NCI-H2029 treated with DMSO at 0.1 percent for 48 hours (cell line): ENCODE data around the gene C7orf25.
"Not testable (repeated sequence)": the region's sequence is repeated elsewhere in the genome, so short reads cannot be mapped to it uniquely, and the experiment has no call there.

Experiments used
- DNase-seq: peaks from one replicate; lab custom pipeline; 2025; lab: John Stamatoyannopoulos, UW

The C7orf25 gene

DNA sequence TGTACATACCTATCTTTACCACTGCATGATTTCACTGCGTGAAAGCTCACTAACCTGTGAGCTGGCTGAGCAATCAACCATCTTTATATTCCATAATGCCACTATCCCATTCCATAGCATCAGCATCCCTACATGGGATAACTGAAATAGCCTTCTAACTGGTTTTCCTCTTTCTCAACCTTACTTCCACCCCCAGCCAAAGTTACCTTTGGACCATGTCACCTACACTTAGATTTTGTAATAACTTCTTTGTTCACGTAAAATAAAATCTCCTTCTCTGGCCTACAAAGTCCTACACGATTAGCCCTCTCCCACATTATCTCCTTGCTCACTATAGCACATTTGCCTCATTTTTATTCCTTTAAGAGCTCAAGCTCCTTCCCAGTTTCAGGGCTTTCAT is 17.6 kb upstream of the C7orf25 start:
- no peak for DNase-seq

DNA sequence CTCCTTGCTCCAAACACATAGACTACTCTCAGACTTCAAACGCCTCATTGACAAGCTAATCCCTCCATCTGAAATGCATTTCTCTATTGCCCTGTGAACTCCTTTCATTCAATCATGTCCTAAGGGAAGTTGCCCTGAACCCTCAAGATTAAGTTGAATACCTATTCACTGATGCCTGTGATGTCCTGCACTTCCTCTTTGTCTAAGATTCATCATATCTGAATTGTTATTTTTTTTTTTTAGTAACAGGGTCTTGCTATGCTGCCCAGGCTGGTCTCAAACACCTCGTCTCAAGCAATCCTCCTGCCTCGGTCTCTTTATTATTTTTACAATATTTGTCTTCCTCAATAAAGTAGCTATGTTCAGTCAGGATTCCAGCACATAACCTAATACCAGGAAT is 16.9 kb upstream of the C7orf25 start:
- DNase-seq = no peak

DNA sequence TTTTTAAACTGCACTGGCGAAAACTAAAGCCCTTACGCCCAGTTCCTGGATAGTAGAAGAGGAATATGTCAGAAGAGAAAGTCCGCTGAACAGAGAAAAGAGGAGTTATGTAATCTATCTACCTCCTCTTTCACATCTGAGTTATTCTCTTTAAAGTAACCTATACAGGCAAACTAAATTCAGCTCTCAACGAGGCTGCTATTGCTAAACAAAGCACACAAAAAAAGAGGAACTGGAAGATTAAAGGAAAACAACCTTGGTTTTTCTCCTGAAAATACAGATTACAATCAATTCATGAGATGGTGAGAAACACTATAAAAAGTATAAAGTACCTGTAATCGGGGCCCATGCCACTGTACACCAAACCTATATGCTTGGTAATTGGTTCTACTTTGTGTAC is 14.3 kb upstream of the C7orf25 start:
- no peak for DNase-seq

DNA sequence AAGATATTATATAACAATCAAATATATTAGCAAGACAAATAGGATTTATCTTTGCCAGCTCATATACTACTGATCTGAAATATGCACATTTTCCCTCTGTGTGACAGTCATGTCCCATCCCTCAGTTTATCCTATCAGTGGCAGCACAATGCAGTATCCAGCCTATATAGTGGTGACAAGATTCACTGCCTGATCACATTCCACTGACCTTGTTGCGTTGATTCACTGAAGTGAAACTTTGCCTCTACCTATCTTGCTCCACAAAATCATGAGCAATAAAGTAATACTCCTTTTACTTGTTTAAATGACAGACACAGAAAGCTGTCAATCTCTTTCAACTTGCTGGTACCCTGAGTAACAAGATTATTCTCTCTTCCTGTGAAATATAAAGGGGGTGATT is 13.8 kb upstream of the C7orf25 start:
- DNase-seq = no peak

DNA sequence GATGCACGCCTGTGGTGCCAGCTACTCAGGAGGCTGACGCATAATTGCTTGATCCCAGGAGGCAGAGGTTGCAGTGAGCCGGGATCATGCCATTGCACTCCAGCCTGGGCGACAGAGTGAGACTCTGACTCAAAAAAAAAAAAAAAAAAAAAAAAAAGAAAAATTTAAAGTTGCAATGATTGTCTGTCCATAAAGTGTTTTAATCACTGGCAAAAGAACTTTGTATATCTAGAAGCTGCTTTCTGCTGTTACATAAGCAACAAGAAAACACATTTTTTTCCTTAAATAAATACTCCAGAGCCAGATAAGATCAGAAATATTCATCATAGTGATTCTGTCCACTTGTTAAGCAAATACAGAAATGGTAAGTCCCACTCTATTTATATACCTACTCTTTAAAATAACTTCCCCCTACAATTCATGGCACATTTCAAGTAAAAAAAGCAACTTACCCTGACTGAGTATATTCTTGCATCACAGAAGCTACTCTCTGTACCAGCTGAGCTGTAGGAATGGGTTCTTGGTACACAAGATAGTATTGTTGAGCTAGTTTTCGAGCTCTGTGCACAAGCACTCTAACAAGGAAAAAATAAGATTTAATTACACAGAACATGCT is 12.5 kb upstream of the C7orf25 start:
- no peak for DNase-seq

DNA sequence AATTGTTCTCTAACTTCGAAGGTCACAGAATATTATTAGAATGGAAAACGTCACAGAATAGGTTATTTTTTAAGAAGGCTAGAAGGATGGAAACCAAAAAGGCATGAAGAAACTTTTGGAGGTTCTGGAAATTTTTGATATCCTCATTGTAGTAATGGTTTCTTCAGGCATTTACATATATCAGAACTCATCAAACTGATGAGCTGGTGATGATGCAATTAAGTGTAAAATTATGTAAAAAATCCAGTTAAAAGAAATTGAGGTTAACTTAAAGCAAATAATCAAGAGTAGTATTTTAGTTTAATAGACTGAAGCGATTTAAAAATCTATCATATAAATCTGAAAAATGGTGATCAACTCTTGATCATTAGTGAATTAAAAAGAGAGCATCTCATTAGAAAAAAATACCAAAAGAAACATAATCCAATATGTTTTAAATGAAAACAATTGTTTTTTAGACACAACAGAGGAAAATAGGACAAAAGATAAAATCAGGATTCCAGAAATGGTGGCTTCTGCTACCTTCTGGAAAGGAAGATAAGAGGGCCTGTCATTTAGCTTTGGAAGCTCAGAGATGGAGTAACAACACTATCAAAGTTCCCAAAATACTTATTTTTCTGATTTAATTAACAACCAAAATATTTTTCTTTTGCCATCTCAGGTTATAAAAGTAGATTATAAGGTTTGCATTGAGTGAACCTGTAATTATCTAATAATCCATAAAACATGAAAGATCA is 10.3 kb upstream of the C7orf25 start:
- no peak for DNase-seq

DNA sequence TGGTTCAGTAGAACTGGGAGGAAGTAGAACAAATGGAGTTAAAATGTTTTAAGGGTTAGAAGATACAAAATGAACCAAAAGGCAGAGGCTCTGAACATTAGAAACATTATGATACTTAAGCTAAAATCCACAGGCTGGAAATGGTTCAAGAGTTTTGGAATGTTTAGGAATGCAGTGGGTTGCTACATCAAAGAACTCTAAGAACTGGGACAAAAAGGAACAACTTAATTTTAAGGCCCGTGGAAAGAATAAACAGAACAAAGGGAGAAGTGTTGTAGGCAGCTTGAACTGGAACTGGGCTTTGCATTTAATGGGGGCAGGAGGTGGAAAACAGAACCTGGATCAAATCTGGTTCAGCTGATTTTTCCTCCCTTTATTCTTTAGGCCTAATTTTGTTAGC is 3.5 kb upstream of the C7orf25 start:
- DNase-seq = no peak

DNA sequence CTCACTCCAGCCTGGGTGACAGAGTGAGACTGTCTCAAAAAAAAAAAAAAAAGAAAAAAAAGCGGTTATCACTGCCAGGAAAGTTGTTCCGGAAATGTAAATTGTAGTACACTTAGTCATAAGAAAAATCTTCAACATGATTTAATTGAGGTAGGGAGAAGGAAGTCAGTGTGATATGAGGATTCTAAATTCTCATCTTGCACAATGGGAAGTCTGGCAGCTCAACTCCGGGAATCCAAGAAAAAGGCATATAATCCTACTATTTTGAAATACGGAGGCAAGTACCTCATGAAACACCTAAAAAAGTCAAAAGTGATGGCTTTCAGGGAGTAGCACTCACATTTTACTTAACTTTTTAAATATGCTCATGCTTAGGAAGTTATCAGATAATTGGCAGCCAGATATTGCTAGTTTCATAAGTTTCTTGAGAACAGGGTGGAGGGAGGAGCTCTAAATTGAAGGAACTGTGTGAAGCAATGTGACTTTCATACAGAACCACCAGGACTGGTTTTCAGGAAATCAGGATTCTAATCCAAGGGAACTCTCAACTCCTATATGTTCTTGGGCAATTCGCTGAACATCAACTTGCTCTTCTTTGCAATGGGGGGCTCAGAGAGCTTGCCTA is 2.7 kb upstream of the C7orf25 start:
- DNase-seq = no peak

DNA sequence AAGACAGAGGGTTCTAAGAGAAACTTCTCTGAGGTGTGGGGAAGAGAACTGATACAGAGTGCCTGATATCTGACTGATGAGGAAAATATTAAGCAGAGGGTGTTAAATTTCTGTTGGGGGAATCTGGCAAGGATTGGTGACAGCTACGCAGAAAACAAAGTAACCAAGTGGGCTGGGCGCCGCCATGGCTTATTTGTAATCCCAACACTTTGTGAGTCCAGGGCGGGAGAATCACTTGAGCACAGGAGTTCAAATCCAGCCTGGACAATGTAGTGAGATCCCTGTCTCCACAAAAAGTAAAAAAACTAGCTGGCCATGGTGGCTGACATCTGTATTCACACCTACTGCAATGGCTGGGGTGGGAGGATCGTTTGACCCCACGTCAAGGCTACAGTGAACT is 2.1 kb upstream of the C7orf25 start:
- no peak for DNase-seq

DNA sequence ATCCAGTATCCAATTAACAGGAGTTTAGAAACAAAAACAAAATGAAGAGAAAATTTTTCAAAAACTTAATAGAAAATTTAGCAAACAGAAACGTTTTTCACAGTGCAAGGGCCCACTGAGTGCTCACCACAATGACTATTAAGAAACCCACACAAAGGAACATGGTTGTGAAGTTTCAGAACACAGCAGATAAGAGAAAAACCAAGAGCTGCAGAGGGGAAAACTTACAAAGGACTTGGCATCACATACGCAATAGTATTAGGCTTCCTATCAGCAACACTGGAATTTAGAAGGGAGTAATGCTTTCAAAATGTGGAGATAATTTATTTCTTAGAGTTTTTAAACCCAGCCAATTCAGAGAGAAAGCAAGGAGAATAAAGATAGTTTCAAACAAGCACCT is 1.7 kb upstream of the C7orf25 start:
- no peak for DNase-seq

DNA sequence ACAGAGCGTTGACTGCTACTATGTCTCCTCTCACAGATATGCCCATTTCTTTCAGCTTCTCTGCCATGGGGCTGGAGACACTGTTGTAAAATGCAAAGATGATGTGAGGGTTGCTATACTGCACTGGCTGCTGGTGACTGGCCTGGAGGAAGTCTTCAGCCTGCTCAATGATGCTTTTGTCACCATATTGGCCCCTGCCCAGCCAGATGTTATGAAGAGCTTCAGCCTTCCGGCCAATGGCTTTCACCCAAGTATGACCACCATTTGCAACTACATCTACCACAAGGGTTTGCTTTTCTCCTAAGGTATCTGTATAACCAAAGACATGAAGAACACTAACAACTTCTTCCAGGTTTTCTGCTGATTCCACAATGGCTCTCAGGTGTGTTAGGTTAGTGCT is 1.6 kb downstream of the C7orf25 start:
- no peak for DNase-seq

DNA sequence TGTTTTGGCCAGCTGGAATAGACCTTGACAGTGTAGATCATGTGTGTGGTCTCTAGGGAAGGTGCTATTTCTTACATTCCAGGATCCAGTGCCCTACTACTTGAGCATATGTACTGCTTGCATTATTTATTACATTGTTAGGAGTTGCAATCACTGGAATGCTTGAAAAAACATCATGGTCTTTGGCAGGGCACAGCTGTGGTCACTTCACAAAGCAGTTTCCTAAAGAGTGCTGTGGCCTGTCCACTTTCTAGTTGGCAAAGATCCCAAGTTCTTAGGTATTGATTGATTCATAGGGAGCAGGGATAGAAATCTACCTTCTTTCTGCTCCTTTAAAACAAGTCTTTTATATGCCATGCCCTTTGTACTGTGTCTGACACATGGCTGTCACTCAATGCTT is 4.6 kb downstream of the C7orf25 start:
- no peak for DNase-seq

DNA sequence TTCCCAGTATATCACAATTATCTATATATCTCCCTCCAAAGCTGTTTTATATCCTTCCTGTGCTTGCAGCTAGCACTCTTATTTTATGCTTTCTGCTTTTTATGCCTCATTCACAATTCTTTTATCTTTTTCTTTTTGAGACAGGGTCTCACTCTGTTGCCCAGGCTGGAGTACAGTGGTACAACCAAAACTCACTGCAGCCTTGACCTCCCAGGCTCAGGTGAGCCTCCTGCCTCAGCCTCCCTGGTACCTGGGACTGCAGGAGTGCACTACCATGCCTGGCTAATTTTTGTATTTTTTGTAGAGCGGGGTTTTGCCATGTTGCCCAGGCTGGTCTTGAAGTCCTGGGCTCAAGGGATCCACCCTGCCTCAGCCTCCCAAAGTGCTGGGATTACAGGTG is 5.7 kb downstream of the C7orf25 start:
- DNase-seq = no peak

DNA sequence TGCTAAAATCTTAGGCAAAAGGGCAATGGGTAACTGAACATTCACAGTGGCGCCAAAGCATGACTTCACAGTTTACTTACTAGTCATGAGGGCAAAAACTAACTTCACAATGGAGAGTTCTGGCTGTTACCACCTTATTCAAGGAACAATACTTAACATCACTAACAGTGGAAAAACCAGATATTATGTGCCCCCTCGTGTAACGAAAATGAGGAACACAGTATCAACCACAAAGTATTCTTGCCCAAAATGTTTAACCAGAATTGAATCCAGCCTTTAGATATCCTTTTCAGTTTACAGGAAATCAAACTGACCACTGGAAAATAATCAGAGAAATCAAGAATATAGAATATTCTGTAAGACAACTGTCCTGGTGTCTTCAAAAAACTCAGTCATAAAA is 9.5 kb downstream of the C7orf25 start:
- DNase-seq = no peak

DNA sequence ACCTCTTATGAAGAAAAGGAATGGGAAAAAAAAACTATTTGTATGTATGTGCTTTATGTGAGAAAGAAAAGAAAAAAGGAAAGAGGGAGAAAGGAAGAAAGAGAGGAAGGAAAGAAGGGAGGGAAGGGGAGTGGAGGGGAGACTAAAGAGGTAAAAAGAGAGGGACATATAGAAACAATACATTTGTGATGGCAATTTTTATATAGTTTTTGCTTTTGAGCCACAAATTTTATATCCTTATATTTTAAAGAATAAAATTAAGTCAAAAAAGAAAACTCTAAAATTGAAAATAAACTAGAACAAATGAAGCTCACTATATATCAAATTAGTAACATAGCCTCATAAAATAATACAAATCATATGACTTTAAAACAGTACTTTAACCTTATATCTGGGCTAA is 11.0 kb downstream of the C7orf25 start:
- DNase-seq = no peak

DNA sequence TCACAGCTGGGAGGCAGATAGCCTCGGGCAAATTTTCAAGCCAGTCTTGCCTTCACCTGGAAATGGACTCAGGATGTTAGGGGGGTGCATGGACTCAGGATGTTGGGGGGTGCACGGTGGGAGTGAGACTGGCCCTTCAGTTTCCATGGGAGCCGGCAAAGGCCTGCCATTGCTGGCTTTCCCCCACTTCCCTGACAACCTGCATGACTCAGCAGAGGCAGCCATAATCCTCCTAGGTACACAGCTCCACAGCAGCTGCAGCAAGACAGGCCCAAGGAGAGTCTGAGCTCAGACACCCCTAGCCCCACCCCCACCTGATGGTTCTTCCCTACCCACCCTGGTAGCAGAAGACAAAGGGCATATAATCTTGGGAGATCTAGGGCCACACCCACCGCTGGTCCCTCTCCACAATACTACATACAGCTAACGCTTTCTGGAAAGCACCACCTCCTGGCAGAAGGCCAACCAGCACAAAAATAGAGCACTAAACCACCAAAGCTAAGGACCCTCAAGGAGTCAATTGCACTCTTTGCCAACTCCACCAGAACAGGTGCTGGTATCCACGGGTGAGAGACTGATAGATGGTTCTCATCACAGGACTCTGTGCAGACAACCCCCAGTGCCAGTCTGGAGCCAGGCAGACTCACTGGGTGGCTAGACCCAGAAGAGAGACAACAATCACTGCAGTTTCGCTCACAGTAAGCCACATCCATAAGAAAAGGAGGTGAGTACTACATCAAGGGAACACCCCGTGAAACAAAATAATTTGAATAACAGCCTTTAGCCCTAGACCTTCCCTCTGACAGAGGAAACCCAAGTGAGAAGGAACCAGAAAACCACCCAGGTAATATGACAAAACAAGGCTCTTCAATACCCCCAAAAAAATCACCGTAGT is 18.3 kb downstream of the C7orf25 start:
- peak; percentile 74 for DNase-seq

DNA sequence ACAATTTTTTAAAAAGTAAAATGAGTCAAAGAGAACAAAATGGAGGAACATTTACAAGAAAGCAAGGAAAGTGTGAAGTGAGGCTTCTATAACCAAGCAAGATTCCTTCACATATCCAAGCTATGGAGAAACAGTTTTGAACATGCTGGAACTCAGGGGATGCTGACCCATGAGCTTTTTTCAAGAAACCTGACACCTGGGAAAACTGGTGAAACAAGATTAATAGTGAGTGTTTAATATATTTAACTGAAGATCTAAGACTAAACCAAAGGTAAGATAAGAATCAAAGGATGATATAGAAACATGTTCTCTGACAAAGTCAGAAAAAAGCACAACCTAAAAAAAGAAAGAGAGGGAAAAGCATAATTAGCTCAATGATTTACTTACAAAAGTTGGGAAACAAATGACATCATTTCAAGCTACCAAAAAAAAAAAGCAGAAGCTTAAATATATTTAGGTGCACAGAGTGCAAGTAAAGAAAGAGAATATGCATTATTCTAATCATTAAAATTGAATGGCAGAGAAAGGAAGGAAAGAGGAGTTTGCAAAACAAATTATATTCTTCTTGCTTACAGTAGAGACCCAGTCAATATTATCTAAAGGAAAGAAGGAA is 24.9 kb downstream of the C7orf25 start:
- DNase-seq = no peak

DNA sequence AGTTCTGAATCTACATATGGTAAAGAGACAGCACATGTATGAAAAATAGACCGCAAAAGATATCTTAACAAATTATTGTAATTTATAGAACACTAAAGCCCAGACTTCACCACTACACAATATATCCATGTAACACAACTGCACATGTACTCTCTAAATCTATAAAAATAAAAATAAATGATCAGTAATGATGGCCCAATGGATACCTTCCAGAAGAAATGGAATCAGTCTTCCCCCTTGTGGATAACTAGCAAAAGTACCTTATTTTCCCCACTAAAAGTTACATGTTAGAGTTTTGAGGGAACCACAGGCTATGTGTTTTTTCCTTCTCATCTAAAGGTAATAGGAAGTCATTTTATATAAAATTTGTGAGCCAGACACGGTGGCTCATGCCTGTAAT is 25.7 kb downstream of the C7orf25 start:
- no peak for DNase-seq

DNA sequence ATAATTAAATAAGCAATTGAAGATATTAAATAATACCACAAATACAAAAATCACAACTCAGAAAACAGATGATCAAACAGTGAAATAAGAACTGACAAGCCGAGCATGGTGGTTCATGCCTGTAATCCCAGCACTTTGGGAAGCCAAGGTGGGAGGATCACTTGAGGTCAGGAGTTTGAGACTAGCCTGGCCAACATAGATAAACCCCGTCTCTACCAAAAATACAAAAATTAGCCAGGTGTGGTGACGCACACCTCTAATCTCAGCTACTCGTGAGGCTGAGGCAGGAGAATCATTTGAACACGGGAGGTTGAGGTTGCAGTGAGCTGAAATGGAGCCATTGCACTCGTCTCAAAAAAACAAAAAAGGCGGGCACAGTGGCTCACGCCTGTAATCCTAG is 26.7 kb downstream of the C7orf25 start:
- not testable (repeated sequence) for DNase-seq

DNA sequence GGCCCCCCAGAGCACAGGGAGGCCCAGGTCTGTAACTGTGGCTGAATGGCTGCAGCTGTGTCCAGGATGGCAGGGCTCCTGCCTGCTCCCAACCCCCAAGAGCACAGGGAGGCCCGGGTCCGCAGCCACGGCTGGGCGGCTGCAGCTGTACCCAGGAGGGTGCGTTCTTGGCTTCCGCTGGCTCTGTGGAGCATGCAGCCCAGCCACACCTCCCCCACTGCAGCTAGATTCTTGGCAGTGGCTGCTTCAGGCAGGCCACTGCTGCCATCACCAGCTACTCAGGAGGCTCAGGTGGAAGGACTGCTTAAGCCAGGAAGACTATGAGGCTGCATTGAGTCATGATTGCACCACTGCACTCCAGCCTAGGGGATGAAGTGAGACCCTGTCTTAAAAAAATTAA is 27.9 kb downstream of the C7orf25 start:
- peak; percentile 22 for DNase-seq

DNA sequence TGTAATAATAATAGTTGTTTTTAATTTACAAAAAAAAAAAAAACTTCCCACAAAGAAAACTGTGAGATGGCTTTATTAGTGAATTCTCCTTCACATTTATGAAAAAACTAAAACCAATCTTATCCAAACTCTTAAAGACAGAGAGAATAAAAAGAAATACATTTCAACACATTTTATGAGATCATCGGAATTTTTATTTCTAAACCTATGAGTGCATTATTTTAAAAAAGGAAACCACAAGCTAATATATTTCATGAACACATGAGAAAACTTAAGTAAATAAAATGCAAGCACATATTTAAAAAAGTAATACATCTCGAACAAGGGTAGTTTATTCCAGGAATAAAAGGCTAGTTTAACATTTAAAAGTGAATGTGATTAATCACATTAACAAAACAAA is 31.5 kb downstream of the C7orf25 start:
- no peak for DNase-seq

DNA sequence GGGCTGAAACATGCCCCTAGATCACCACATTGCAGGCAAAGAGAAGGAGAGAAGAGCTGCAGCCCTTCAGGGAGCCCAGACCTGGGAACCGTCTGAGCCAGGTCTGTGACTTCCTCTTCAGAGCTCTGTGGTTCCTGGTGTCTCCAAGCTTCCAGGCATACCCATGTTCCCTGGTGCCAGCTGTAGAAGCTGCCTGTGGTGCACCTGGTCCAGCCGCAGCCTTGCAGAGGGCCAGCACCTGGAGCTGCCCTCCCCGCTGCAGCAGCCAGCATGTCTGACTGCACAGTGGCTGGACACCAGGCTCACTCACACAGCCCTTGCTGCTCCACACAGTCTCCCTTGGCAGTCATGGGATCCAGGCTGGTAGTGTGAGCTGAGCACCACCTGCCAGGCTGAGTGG is 33.6 kb downstream of the C7orf25 start:
- DNase-seq = no peak
